H1 (cell line): ENCODE results near the gene SLC38A1.

Experiments used
- BRCA1 ChIP-seq: IDR thresholded peaks from 2 replicates; pipeline ENCODE4 v1.6.1; 2012; ENCODE audit warnings: low read depth, low read length, improper control_type of control experiment
- CEBPB ChIP-seq: IDR thresholded peaks from 2 replicates; pipeline ENCODE4 v1.6.1; 2012; ENCODE audit warnings: low read depth, low read length
- POLR2A ChIP-seq, 2 experiments: IDR thresholded peaks; 1 replicate in 1 of 2; 2 replicates in 1 of 2; pipeline ENCODE4 v1.6.1; 2011; ENCODE audit warnings: low read depth in 2 of 2, low read length in 2 of 2, mild to moderate bottlenecking in 2 of 2; ENCODE audit errors: control extremely low read depth in 1 of 2
- POLR2AphosphoS5 ChIP-seq: IDR thresholded peaks from 2 replicates; pipeline ENCODE4 v1.6.1; 2011; ENCODE audit warnings: low read depth, low read length
- SIN3A ChIP-seq, 2 experiments: IDR thresholded peaks in 1 of 2; conservative IDR thresholded peaks in 1 of 2; 2 replicates each; pipeline ENCODE4 v1.6.1; 2011 to 2012; ENCODE audit warnings: low read length in 2 of 2, improper control_type of control experiment in 1 of 2, low read depth in 1 of 2, mild to moderate bottlenecking in 1 of 2
- SIRT6 ChIP-seq: IDR thresholded peaks from one replicate; pipeline ENCODE4 v1.7.1; 2012; ENCODE audit warnings: low read length, inconsistent platforms
- TF ChIP-seq, protein P1 (sequence below), 3 experiments: IDR thresholded peaks; 1 replicate in 2 of 3; 2 replicates in 1 of 3; pipeline versions ENCODE4 v1.5.1 to v1.6.1; 2011; ENCODE audit warnings: low read length in 3 of 3, mild to moderate bottlenecking in 3 of 3, inconsistent platforms in 2 of 3, low read depth in 1 of 3, moderate library complexity in 1 of 3; ENCODE audit not compliant: insufficient read depth in 1 of 3; ENCODE audit errors: control extremely low read depth in 1 of 3

DNA sequence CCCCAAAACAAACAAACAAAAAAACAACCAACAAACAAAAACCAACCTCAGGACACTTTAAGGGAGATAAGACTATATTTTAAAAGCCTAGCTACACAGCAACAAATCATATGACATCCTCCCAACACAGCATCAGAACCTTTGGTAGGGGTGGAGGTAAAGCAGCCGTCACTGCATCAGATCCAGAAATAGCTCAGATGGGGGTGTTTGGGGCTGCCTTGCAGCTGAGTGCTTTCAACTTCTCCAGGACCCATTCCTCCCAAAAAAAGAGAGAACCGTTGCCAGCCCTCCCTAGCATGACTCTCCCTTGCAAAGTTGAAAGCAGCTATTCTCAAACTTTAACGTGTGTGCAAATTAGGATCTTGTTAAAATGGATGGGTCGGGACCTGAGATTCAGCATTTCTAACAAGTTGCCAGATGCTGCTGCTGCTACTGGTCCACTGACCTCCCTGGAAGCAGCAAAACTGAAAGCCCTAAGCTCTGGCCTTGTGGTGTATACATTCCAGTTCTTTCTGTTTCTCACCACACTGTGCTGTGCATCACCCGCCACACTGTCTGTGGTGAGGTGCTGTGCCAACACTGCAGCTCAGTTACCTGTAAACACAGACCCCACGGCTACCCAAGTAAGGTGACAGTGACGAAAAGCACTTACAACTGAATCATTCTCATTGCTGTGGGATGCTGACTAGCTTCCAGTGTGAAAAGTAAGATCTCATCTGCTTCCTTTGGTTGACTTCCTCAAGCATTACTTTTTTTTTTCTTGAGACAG, 54.0 kb downstream of the SLC38A1 start:
- TF ChIP-seq POLR2A (IDR thresholded peaks at IDR 0.05; ENCODE audit: control extremely low read depth in 1 of 2, low read depth in 2 of 2, low read length in 2 of 2), result no peak
- TF ChIP-seq, protein P1, sequence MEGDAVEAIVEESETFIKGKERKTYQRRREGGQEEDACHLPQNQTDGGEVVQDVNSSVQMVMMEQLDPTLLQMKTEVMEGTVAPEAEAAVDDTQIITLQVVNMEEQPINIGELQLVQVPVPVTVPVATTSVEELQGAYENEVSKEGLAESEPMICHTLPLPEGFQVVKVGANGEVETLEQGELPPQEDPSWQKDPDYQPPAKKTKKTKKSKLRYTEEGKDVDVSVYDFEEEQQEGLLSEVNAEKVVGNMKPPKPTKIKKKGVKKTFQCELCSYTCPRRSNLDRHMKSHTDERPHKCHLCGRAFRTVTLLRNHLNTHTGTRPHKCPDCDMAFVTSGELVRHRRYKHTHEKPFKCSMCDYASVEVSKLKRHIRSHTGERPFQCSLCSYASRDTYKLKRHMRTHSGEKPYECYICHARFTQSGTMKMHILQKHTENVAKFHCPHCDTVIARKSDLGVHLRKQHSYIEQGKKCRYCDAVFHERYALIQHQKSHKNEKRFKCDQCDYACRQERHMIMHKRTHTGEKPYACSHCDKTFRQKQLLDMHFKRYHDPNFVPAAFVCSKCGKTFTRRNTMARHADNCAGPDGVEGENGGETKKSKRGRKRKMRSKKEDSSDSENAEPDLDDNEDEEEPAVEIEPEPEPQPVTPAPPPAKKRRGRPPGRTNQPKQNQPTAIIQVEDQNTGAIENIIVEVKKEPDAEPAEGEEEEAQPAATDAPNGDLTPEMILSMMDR (IDR thresholded peaks at IDR 0.05; ENCODE audit: control extremely low read depth in 1 of 3, insufficient read depth in 1 of 3, low read depth in 1 of 3, low read length in 3 of 3), result no peak
- TF ChIP-seq CEBPB, result no peak
- TF ChIP-seq SIN3A (conservative IDR thresholded peaks at IDR 0.05 in 1 of 2, IDR thresholded peaks at IDR 0.05 in 1 of 2; ENCODE audit: low read depth in 1 of 2, low read length in 2 of 2), result no peak
- TF ChIP-seq BRCA1, result no peak
- no peak for TF ChIP-seq POLR2AphosphoS5
- no peak for TF ChIP-seq SIRT6
